H1 (cell line): ENCODE measurements around the gene PSMC1. TPM values are rescaled to one million over a fixed set of nuclear protein-coding genes. Genes with fewer than 3 reads are reported as not detected.

Source experiments
- CTCF ChIA-PET: fragments of 300-600 bp; sonication (Branson Sonifier 250); formaldehyde crosslinking; loops from one replicate; lab custom pipeline; 2021; ENCODE audit not compliant: partially characterized antibody; lab: Charles Lee
- POLR2A ChIA-PET: fragments of 300-600 bp; sonication (Branson Sonifier 250); formaldehyde crosslinking; loops from one replicate; lab custom pipeline; 2021; ENCODE audit warnings: inconsistent platforms; ENCODE audit not compliant: partially characterized antibody; lab: Charles Lee
- DNase-seq, 2 experiments: peaks; one replicate each; pipeline versions ENCODE4 v3.0.0 to v3.0.0-alpha.2; 2010 to 2022; ENCODE audit warnings: low spot score in 2 of 2, low read depth in 1 of 2, mixed read lengths in 1 of 2
- FAIRE-seq: peaks from 2 replicates; lab custom pipeline; 2011; peaks lifted over from hg19 to GRCh38; lab: Jason Lieb, UNC
- H2AFZ ChIP-seq: 2 replicates; pipeline ENCODE4 v1.8.1; 2012; ENCODE audit warnings: low read length, inconsistent platforms
- H2AK5ac ChIP-seq: 2 replicates; pipeline ENCODE4 v1.6.1; 2013; ENCODE audit warnings: low read depth, low read length
- H2BK120ac ChIP-seq: replicated peaks from 2 replicates; pipeline ENCODE3; 2013; ENCODE audit warnings: low read depth, low read length, inconsistent platforms
- H2BK12ac ChIP-seq: 2 replicates; pipeline ENCODE4 v1.6.1; 2013; ENCODE audit warnings: low read depth, low read length
- H2BK15ac ChIP-seq: 2 replicates; pipeline ENCODE4 v1.6.1; 2013; ENCODE audit warnings: low read length
- H2BK20ac ChIP-seq: 2 replicates; pipeline ENCODE4 v1.6.1; 2013; ENCODE audit warnings: low read length
- H2BK5ac ChIP-seq: 2 replicates; pipeline ENCODE4 v1.6.1; 2013; ENCODE audit warnings: low read depth, low read length
- H3K14ac ChIP-seq: 2 replicates; pipeline ENCODE4 v1.6.1; 2013; ENCODE audit warnings: inconsistent platforms; ENCODE audit not compliant: insufficient read length
- H3K18ac ChIP-seq: 2 replicates; pipeline ENCODE4 v1.6.1; 2013; ENCODE audit warnings: low read length; ENCODE audit errors: extremely low read depth
- H3K23ac ChIP-seq: 2 replicates; pipeline ENCODE4 v1.6.1; 2013; ENCODE audit warnings: inconsistent platforms; ENCODE audit not compliant: insufficient read length
- H3K23me2 ChIP-seq: 2 replicates; pipeline ENCODE4 v1.6.1; 2013; ENCODE audit warnings: low read depth, low read length
- H3K27ac ChIP-seq: 2 replicates; pipeline ENCODE4 v1.6.1; 2011; ENCODE audit warnings: low read depth, low read length, inconsistent platforms
- H3K27me3 ChIP-seq, 4 experiments: replicated peaks in 1 of 4; 1 replicate in 1 of 4; 2 replicates in 3 of 4; pipeline versions ENCODE4 v1.6.1 to v1.8.1; 2011 to 2013; ENCODE audit warnings: low read length in 3 of 4, mild to moderate bottlenecking in 3 of 4, inconsistent platforms in 2 of 4, mixed read lengths in 2 of 4, moderate library complexity in 1 of 4; ENCODE audit not compliant: control insufficient read depth in 3 of 4, insufficient read depth in 3 of 4; ENCODE audit errors: extremely low read depth in 1 of 4
- H3K36me3 ChIP-seq, 4 experiments: 2 replicates each; pipeline versions ENCODE4 v1.6.1 to v1.8.1; 2011 to 2013; ENCODE audit warnings: mild to moderate bottlenecking in 4 of 4, low read length in 3 of 4, moderate library complexity in 2 of 4, control low read depth in 1 of 4, inconsistent platforms in 1 of 4; ENCODE audit not compliant: insufficient read depth in 4 of 4, control insufficient read depth in 2 of 4
- H3K4ac ChIP-seq: replicated peaks from 2 replicates; pipeline ENCODE3; 2013; ENCODE audit warnings: low read length, low read depth, mixed read lengths, inconsistent platforms; ENCODE audit not compliant: insufficient read length
- H3K4me1 ChIP-seq, 4 experiments: replicated peaks in 1 of 4; 1 replicate in 1 of 4; 2 replicates in 3 of 4; pipeline versions ENCODE4 v1.6.1 to v1.8.1; 2011 to 2013; ENCODE audit warnings: low read length in 3 of 4, inconsistent platforms in 2 of 4, mixed read lengths in 1 of 4; ENCODE audit not compliant: insufficient read depth in 4 of 4, control insufficient read depth in 3 of 4
- H3K4me2 ChIP-seq, 2 experiments: 2 replicates each; pipeline versions ENCODE4 v1.6.1 to v1.8.1; 2011 to 2013; ENCODE audit warnings: low read depth in 2 of 2, low read length in 2 of 2, control low read depth in 1 of 2, inconsistent platforms in 1 of 2, mild to moderate bottlenecking in 1 of 2; ENCODE audit not compliant: insufficient read depth in 1 of 2
- H3K4me3 ChIP-seq, 4 experiments: fragments of 200-600, 300-600 bp in 1 of 4; sonication (generic), shearing (Covaris generic), sonication (Bioruptor Twin) in 1 of 4; 2 replicates each; pipeline versions ENCODE4 v1.5.1 to v1.8.1; 2011 to 2016; ENCODE audit warnings: low read length in 4 of 4, low read depth in 3 of 4, control low read depth in 2 of 4, inconsistent platforms in 2 of 4, mild to moderate bottlenecking in 2 of 4, mixed read lengths in 1 of 4, moderate library complexity in 1 of 4; ENCODE audit not compliant: insufficient read depth in 2 of 4; ENCODE audit errors: extremely low read depth in 1 of 4
- H3K56ac ChIP-seq: replicated peaks from 2 replicates; pipeline ENCODE3; 2013; ENCODE audit warnings: low read depth, mild to moderate bottlenecking, mixed read lengths, low read length, inconsistent platforms; ENCODE audit not compliant: insufficient read length
- H3K79me1 ChIP-seq: 2 replicates; pipeline ENCODE4 v1.6.1; 2013; ENCODE audit warnings: low read depth, low read length, control low read depth
- H3K79me2 ChIP-seq, 2 experiments: 2 replicates each; pipeline versions ENCODE4 v1.6.1 to v1.8.1; 2012 to 2013; ENCODE audit warnings: low read length in 2 of 2, mild to moderate bottlenecking in 2 of 2, inconsistent platforms in 1 of 2; ENCODE audit not compliant: insufficient read depth in 2 of 2, control insufficient read depth in 1 of 2
- H3K9ac ChIP-seq, 4 experiments: replicated peaks in 1 of 4; 1 replicate in 1 of 4; 2 replicates in 3 of 4; pipeline versions ENCODE4 v1.6.1 to v1.8.1; 2011 to 2013; ENCODE audit warnings: low read depth in 3 of 4, low read length in 3 of 4, control low read depth in 2 of 4, mild to moderate bottlenecking in 2 of 4, moderate library complexity in 2 of 4, inconsistent platforms in 1 of 4; ENCODE audit errors: extremely low read depth in 1 of 4
- H3K9me3 ChIP-seq, 2 experiments: 2 replicates each; pipeline versions ENCODE4 v1.6.1 to v1.8.1; 2012 to 2013; ENCODE audit warnings: mild to moderate bottlenecking in 2 of 2, moderate library complexity in 2 of 2, control low read depth in 1 of 2, inconsistent platforms in 1 of 2, low read depth in 1 of 2, low read length in 1 of 2, mixed read lengths in 1 of 2; ENCODE audit not compliant: insufficient read depth in 2 of 2
- H4K20me1 ChIP-seq, 2 experiments: replicated peaks in 1 of 2; 2 replicates each; pipeline versions ENCODE3 to v1.8.1; 2011 to 2013; ENCODE audit warnings: inconsistent platforms in 2 of 2, low read length in 2 of 2, mild to moderate bottlenecking in 1 of 2; ENCODE audit not compliant: insufficient read depth in 2 of 2, control insufficient read depth in 1 of 2
- H4K5ac ChIP-seq: 2 replicates; pipeline ENCODE4 v1.6.1; 2013; ENCODE audit warnings: low read length, low read depth, mixed read lengths, inconsistent platforms; ENCODE audit not compliant: insufficient read length
- H4K8ac ChIP-seq: 2 replicates; pipeline ENCODE4 v1.8.0; 2013; ENCODE audit warnings: mild to moderate bottlenecking, moderate library complexity, low read length, inconsistent platforms; ENCODE audit not compliant: insufficient read depth; ENCODE audit errors: extremely low read depth
- H4K91ac ChIP-seq: replicated peaks from 2 replicates; pipeline ENCODE3; 2013; ENCODE audit warnings: low read length, mixed read lengths, inconsistent platforms; ENCODE audit not compliant: insufficient read length
- CBX8 ChIP-seq: fragments of 300-800, 300-1000 bp; sonication (generic); IDR thresholded peaks from 2 replicates; pipeline ENCODE4 v1.7.1; 2016; ENCODE audit warnings: low read depth, low read length, borderline replicate concordance
- CEBPB ChIP-seq: IDR thresholded peaks from 2 replicates; pipeline ENCODE4 v1.6.1; 2012; ENCODE audit warnings: low read depth, low read length
- EGR1 ChIP-seq: IDR thresholded peaks from 2 replicates; pipeline ENCODE4 v1.6.1; 2011; ENCODE audit warnings: low read depth, low read length, borderline replicate concordance
- EZH2 ChIP-seq: fragments of 200-600 bp; sonication (generic); IDR thresholded peaks from 2 replicates; pipeline ENCODE4 v1.7.1; 2012; ENCODE audit warnings: low read depth, mild to moderate bottlenecking, moderate library complexity, low read length, inconsistent platforms; ENCODE audit not compliant: severe bottlenecking
- HDAC6 ChIP-seq: IDR thresholded peaks from one replicate; pipeline ENCODE4 v1.7.1; 2012; ENCODE audit warnings: low read depth, mild to moderate bottlenecking, inconsistent platforms, low read length, moderate library complexity
- JUND ChIP-seq: IDR thresholded peaks from 2 replicates; pipeline ENCODE4 v1.6.1; 2011; ENCODE audit warnings: mild to moderate bottlenecking, improper control_type of control experiment, low read length
- KDM4A ChIP-seq: IDR thresholded peaks from one replicate; pipeline ENCODE4 v1.7.1; 2012; ENCODE audit warnings: low read depth, mild to moderate bottlenecking, moderate library complexity, low read length, inconsistent platforms; ENCODE audit not compliant: severe bottlenecking
- RBBP5 ChIP-seq: IDR thresholded peaks from 2 replicates; pipeline ENCODE4 v1.7.1; 2012; ENCODE audit warnings: low read depth, mild to moderate bottlenecking, inconsistent platforms, low read length, moderate library complexity, borderline replicate concordance
- WGBS, 2 experiments: shearing (Covaris generic) in 1 of 2; methylation state at CpG; one replicate each; pipeline versions ENCODE4 v1.1.6 to v1.1.7; 2013 to 2015; ENCODE audit warnings: low lambda C conversion rate in 2 of 2, mixed read lengths in 2 of 2, inconsistent platforms in 1 of 2, low coverage in 1 of 2, missing lambda C conversion rate in 1 of 2; ENCODE audit not compliant: insufficient replicate concordance in 2 of 2, insufficient coverage in 1 of 2, insufficient read length in 1 of 2; ENCODE audit errors: extremely low coverage in 1 of 2, missing lambda C conversion rate in 1 of 2; 5-methylcytosine and 5-hydroxymethylcytosine counted together
- polyA plus RNA-seq, 7 experiments: library from polyadenylated mRNA; depleted of rRNA in 3 of 7; stranded (reverse) in 5 of 7; unstranded in 2 of 7; fragments of >200 nt in 5 of 7; fragments of 200-250 nt in 2 of 7; gene quantifications; 1 replicate in 5 of 7; 2 replicates in 1 of 7; 4 replicates in 1 of 7; pipeline versions ENCODE4 v1.2.1 to v1.2.3, GENCODE V29; 2011 to 2013; ENCODE audit warnings: missing spikeins in 2 of 7, mixed read lengths in 2 of 7
- total RNA-seq: library from RNA; stranded (reverse); fragmentation: NEBNext Ultra II Directional; extraction: Animal tissue kit (Norgen Biotek cat#: 25700); gene quantifications from 2 replicates; pipeline ENCODE4 v1.2.1, GENCODE V29; 2021
- TF ChIP-seq, protein P1 (sequence below): IDR thresholded peaks from 2 replicates; pipeline ENCODE4 v1.6.1; 2011; ENCODE audit warnings: low read length, improper control_type of control experiment
- TF ChIP-seq, protein P2 (sequence below): IDR thresholded peaks from 2 replicates; pipeline ENCODE4 v1.6.1; 2011; ENCODE audit warnings: low read depth, mild to moderate bottlenecking, low read length; ENCODE audit not compliant: insufficient read depth

PSMC1 gene
- total and polyA plus RNA-seq, 2 of the 8 experiments (the other 6 are each of a cell fraction or from before 2014, with no cell fraction given) = 46.2 to 99.6 TPM

DNA sequence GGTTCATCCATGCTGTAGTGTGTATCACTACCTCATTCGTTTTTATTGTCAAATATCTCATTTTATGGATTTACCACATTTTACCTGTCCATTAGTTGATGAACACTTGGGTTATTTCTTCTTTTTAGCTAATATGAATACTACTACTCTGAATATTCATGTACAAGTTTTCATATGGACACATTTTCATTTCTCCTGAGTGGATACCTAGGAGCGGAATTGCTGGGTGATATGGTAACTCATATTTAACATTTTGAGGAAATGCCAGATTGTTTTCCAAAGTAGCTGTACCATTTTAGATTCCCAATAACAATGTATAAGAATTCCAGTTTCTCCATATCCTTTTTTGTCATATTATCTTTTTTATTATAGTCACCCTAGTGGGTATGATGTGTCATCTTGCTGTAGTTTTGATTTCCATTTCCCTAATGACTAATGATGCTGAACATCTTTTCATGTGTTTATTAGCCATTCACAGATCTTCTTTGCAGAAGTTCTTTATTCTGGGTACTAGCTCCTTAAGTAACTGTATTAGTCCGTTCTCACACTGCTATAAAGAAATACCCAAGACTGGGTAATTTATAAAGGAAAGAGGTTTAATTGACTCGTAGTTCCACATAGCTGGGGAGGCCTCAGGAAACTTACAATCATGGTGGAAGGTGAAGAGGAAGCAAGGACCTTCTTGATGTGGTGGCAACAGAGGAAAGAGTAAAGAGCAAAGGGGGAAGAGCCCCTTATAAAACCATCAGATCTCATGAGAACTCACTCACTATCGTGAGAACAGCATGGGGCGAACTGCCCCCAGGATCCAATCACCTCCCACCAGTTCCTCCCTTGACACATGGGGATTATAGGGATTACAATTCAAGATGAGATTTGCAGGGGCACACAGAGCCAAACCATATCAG is 63.5 kb downstream of the PSMC1 start:
- Histone ChIP-seq H3K14ac (no peak overlapping the region), H4K8ac (no peak overlapping the region), H3K79me2 (peaks cover 0 to 8% of the 10 kb centered on the region in 2 experiments; a peak in 1 of 4 replicates), H3K79me1 (no peaks in the 10 kb centered on the region; the same call in 1 of the 2 replicates), H3K9me3 (no peaks in the 10 kb centered on the region), H4K20me1 (no peaks in the 10 kb centered on the region), H3K36me3 (peaks cover 0 to 19% (median 2%) of the 10 kb centered on the region in 4 experiments; a peak in 4 of 8 replicates), H3K23ac (no peak overlapping the region), H3K4me2 (no peak overlapping the region), H3K27ac (no peak overlapping the region), H3K56ac (no peak overlapping the region), H2AFZ (no peak overlapping the region), H2BK20ac (no peak overlapping the region), H2AK5ac (no peak overlapping the region), H2BK12ac (no peak overlapping the region), H2BK120ac (no peak overlapping the region), H3K27me3 (no peaks in the 10 kb centered on the region), H4K5ac (no peak overlapping the region), H2BK15ac (no peak overlapping the region), H4K91ac (no peak overlapping the region), H3K9ac (no peak overlapping the region), H3K4me1 (no peaks in the 10 kb centered on the region), H3K4ac (no peak overlapping the region), H3K23me2 (no peaks in the 10 kb centered on the region), H2BK5ac (no peak overlapping the region), H3K18ac (no peak overlapping the region), H3K4me3 (no peak overlapping the region)
- 88% methylated on average over 6 of the region's 6 CpGs; no CpG with 5 or more reads in 1 of the 2 experiments for WGBS, 2 experiments
- CTCF ChIA-PET = interaction anchor here (0.8 to 1.1 kb wide), 4 partner anchors 18 to 234 kb away, joined by 3 read pairs; no protein-coding TSS in a partner anchor
- DNase-seq (no peak), FAIRE-seq (no peak)
- POLR2A ChIA-PET = interaction anchor here (1.9 kb wide), 1 partner anchor 12 kb away, joined by 5 read pairs; no protein-coding TSS in a partner anchor
- TF ChIP-seq RBBP5 (no peak), KDM4A (no peak), EGR1 (no peak), CEBPB (no peak), JUND (no peak), CBX8 (no peak), HDAC6 (no peak), EZH2 (no peak)
- TF ChIP-seq, protein P1, sequence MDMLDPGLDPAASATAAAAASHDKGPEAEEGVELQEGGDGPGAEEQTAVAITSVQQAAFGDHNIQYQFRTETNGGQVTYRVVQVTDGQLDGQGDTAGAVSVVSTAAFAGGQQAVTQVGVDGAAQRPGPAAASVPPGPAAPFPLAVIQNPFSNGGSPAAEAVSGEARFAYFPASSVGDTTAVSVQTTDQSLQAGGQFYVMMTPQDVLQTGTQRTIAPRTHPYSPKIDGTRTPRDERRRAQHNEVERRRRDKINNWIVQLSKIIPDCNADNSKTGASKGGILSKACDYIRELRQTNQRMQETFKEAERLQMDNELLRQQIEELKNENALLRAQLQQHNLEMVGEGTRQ = no peak
- TF ChIP-seq, protein P2, sequence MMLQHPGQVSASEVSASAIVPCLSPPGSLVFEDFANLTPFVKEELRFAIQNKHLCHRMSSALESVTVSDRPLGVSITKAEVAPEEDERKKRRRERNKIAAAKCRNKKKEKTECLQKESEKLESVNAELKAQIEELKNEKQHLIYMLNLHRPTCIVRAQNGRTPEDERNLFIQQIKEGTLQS = no peak
